Upper lobe of left lung (tissue), 6 donors: Measurements from ENCODE around the gene ANKRD23. TPM values are rescaled to one million over a fixed set of nuclear protein-coding genes. Genes with fewer than 3 reads are reported as not detected.

Experiments used
- ATAC-seq, 2 donors: fragments of 200-7000 bp; cut with Tn5 transposase; one replicate each; pipeline ENCODE4 v1.9.1; 2022; ENCODE audit warnings: mild to moderate bottlenecking in 2 of 2, moderate library complexity in 2 of 2; ENCODE audit not compliant: low FRiP score in 2 of 2
- DNase-seq, 2 donors: peaks; one replicate each; pipeline ENCODE4 v3.0.0-alpha.2; 2019 to 2020
- H3K27ac ChIP-seq, 4 donors: fragments of 200-600 bp; sonication (generic); one replicate each; pipeline ENCODE4 v1.5.1; 2016 to 2019
- H3K27me3 ChIP-seq, 4 donors: fragments of 200-600 bp; sonication (generic); one replicate each; pipeline ENCODE4 v1.5.1; 2017 to 2019
- H3K36me3 ChIP-seq, 4 donors: fragments of 200-600 bp; sonication (generic); one replicate each; pipeline ENCODE4 v1.5.1; 2016 to 2019
- H3K4me1 ChIP-seq, 4 donors: fragments of 200-600 bp; sonication (generic); one replicate each; pipeline ENCODE4 v1.5.1; 2018 to 2019
- H3K4me3 ChIP-seq, 4 donors: fragments of 200-600 bp; sonication (generic); one replicate each; pipeline ENCODE4 v1.5.1; 2017 to 2019; ENCODE audit warnings: mild to moderate bottlenecking in 2 of 4, moderate library complexity in 1 of 4
- H3K9me3 ChIP-seq, 4 donors: fragments of 200-600 bp; sonication (generic); one replicate each; pipeline ENCODE4 v1.5.1; 2018 to 2019
- CTCF ChIP-seq, 6 experiments: fragments of 450-650 bp in 4 of 6; fragments of 200-600 bp in 2 of 6; sonication (generic) in 2 of 6; IDR thresholded peaks; one replicate each; pipeline ENCODE4 v1.5.1; 2016 to 2019; ENCODE audit warnings: antibody characterized with exemption in 6 of 6
- EP300 ChIP-seq, 4 donors: sonication (generic); formaldehyde crosslinking; IDR thresholded peaks; one replicate each; pipeline ENCODE4 v1.5.1; 2017; ENCODE audit warnings: antibody characterized with exemption in 4 of 4, control low read depth in 2 of 4
- POLR2A ChIP-seq, 4 donors: fragments of 450-650 bp; IDR thresholded peaks; one replicate each; pipeline ENCODE4 v1.5.1; 2016 to 2017; ENCODE audit warnings: antibody characterized with exemption in 4 of 4, mild to moderate bottlenecking in 2 of 4
- POLR2AphosphoS5 ChIP-seq, 2 donors: sonication (generic); formaldehyde crosslinking; IDR thresholded peaks; one replicate each; pipeline ENCODE4 v1.5.1; 2017; ENCODE audit warnings: antibody characterized with exemption in 2 of 2
- WGBS, 2 donors: methylation state at CpG; one replicate each; pipeline ENCODE4 v1.1.5; 2017 to 2018; 5-methylcytosine and 5-hydroxymethylcytosine counted together
- total RNA-seq, 6 donors: library from RNA; depleted of rRNA in 4 of 6; stranded (reverse); fragments of >200 nt in 4 of 6; gene quantifications; one replicate each; pipeline versions ENCODE4 v1.1.0 to v1.2.1, GENCODE V29; 2016 to 2021
- donor health status: DM: no; HTN: no; CAD: no; lungs with moderate emphysema.
- donor health status: DM: no; HTN: yes; CAD: no; lungs with severe emphysema.

ANKRD23 gene
- total RNA-seq, 6 donors from 2014 or later: 2.0 to 27.2 (median 2.8) TPM

- Histone ChIP-seq H3K9me3 (no peaks in the 10 kb centered on the region), H3K4me3 (no peak overlapping the region), H3K27me3 (no peaks in the 10 kb centered on the region), H3K36me3 (peaks cover 0 to 50% (median 28%) of the 10 kb centered on the region in 4 donors), H3K4me1 (peaks cover 27 to 46% (median 38%) of the 10 kb centered on the region in 4 donors), H3K27ac (no peak overlapping the region)
- no peak for ATAC-seq
- no peak for TF ChIP-seq EP300 (IDR thresholded peaks at IDR 0.05)
- no peak for TF ChIP-seq POLR2A (IDR thresholded peaks at IDR 0.05)
- DNase-seq: no peak
- 83 to 91% methylated on average over 4 of the region's 4 CpGs for whole genome bisulfite sequencing, 2 donors
Observed at GRCh38 chr2:96822786-96823185, 21.0 kb downstream of the ANKRD23 start.

GRCh38 chr2:96821113-96821675 lies 22.6 kb downstream of the ANKRD23 start:
- DNase-seq: no peak
- Histone ChIP-seq H3K4me3 (no peak overlapping the region), H3K9me3 (no peaks in the 10 kb centered on the region), H3K27me3 (no peaks in the 10 kb centered on the region), H3K27ac (no peak overlapping the region), H3K36me3 (peaks cover 0 to 34% (median 13%) of the 10 kb centered on the region in 4 donors), H3K4me1 (peaks cover 34 to 54% (median 48%) of the 10 kb centered on the region in 4 donors)
- TF ChIP-seq POLR2AphosphoS5 (IDR thresholded peaks at IDR 0.05) (no peak), CTCF (IDR thresholded peaks at IDR 0.05) (no peak), POLR2A (IDR thresholded peaks at IDR 0.05) (no peak), EP300 (IDR thresholded peaks at IDR 0.05) (no peak)
- 75 to 81% methylated on average over 11 of the region's 11 CpGs for WGBS, 2 donors
- no peak for ATAC-seq

GRCh38 chr2:96819876-96820511 lies 23.8 kb downstream of the ANKRD23 start:
- Histone ChIP-seq H3K4me3 (no peak overlapping the region), H3K27ac (no peak overlapping the region), H3K9me3 (no peaks in the 10 kb centered on the region), H3K36me3 (peaks cover 0 to 22% (median 5%) of the 10 kb centered on the region in 4 donors), H3K4me1 (peaks cover 37 to 60% (median 54%) of the 10 kb centered on the region in 4 donors), H3K27me3 (no peaks in the 10 kb centered on the region)
- 88 to 90% methylated on average over 12 of the region's 12 CpGs for WGBS, 2 donors
- no peak for ATAC-seq
- no peak for DNase-seq
- TF ChIP-seq CTCF (IDR thresholded peaks at IDR 0.05): no peak
- TF ChIP-seq EP300 (IDR thresholded peaks at IDR 0.05): no peak

GRCh38 chr2:96819128-96819875 lies 24.5 kb downstream of the ANKRD23 start:
- H3K4me3 ChIP-seq: peak overlapping the region in 1 of 4 donors; percentile 20
- peaks cover 0 to 16% (median 2%) of the 10 kb centered on the region in 4 donors for H3K36me3 ChIP-seq
- no peaks in the 10 kb centered on the region for H3K27me3 ChIP-seq
- H3K9me3 ChIP-seq: no peaks in the 10 kb centered on the region
- DNase-seq (peak in 1 of 2 donors; percentile 76), ATAC-seq (peak in 1 of 2 donors; percentile 17)
- TF ChIP-seq EP300 (IDR thresholded peaks at IDR 0.05): no peak
- H3K4me1 ChIP-seq: peaks cover 39 to 57% (median 54%) of the 10 kb centered on the region in 4 donors
- WGBS, 2 donors: 63 to 76% methylated on average over 7 to 10 of the region's 10 CpGs
- no peak overlapping the region for H3K27ac ChIP-seq

GRCh38 chr2:96817882-96818281 lies 25.9 kb downstream of the ANKRD23 start:
- H3K9me3 ChIP-seq: no peaks in the 10 kb centered on the region
- ATAC-seq (no peak), DNase-seq (no peak)
- WGBS, 2 donors: 75 to 84% methylated on average over 8 of the region's 8 CpGs
- peak overlapping the region in 3 of 4 donors; percentile 75 to 94 (median 77) for H3K4me3 ChIP-seq
- peaks cover 0 to 7% (median 2%) of the 10 kb centered on the region in 4 donors for H3K36me3 ChIP-seq
- H3K27me3 ChIP-seq: no peaks in the 10 kb centered on the region
- TF ChIP-seq POLR2AphosphoS5 (IDR thresholded peaks at IDR 0.05): no peak
- no peak for TF ChIP-seq CTCF (IDR thresholded peaks at IDR 0.05)
- no peak for TF ChIP-seq EP300 (IDR thresholded peaks at IDR 0.05)
- TF ChIP-seq POLR2A (IDR thresholded peaks at IDR 0.05): no peak
- H3K4me1 ChIP-seq: peaks cover 39 to 55% (median 47%) of the 10 kb centered on the region in 4 donors
- H3K27ac ChIP-seq: no peak overlapping the region
